ELF-1 (cell line): ENCODE data around the gene PADI3.
A peak's percentile ranks its signal among the peaks of the same experiment; 100 is the strongest.

Source experiments
- DNase-seq: peaks from one replicate; pipeline ENCODE4 v3.0.0-alpha.2; 2016; ENCODE audit warnings: low read depth, low spot score

The PADI3 gene

DNA sequence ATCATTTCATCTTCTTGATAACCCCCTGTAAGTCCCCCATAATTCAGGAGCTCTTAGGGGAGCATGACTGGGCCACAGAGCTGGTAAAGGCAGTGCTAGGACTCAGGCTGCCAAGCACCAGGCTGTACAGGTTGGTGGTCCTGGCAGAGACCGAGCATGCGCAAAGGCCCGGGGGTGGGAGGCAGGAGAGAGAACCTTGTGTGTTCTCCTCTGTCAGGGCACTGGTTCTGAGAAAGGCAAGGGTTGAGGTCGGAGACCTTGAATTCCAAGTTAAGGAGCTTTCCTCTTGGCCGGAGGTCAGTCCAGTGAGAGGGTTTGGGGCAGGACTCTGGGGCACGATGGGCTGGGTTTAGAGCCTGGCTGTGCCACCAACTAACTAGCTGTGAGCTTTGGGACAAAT is 23.2 kb downstream of the PADI3 start:
- DNase-seq: no peak

DNA sequence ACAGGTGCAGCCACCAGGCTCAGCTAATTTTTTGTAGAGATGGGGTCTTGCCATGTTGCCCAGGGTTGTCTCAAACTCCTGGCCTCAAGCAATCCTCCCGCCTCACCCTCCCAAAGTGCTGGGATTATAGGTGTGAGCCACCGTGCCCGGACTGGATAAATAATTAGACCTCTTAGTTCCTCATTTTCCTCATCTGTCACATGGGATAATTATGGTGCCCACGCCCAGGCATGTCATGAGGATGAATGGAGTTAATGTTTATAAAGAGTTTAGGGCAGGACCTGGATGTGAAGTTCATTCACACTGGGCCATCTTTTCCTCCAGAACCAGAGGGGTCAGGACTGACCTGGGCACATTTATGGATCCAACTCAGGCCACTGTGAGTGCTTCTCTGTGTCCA is 23.7 kb downstream of the PADI3 start:
- DNase-seq: no peak

DNA sequence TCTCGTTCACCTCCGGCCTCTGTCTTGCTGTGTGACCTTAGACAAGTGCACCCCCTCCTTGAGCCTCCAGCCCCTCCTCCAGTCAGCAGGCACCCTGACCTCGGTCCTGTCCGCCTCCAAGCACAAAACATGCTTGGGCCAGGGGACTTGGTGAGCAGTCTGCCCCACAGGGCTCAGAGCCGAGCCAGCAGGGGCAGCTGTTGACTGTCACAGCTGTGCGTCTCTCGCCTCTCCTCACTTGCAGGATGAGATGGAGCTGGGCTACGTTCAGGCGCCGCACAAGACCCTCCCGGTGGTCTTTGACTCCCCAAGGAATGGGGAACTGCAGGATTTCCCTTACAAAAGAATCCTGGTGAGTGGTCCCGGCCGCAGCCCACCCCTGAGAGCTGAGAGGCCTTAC is 24.2 kb downstream of the PADI3 start:
- DNase-seq: no peak

DNA sequence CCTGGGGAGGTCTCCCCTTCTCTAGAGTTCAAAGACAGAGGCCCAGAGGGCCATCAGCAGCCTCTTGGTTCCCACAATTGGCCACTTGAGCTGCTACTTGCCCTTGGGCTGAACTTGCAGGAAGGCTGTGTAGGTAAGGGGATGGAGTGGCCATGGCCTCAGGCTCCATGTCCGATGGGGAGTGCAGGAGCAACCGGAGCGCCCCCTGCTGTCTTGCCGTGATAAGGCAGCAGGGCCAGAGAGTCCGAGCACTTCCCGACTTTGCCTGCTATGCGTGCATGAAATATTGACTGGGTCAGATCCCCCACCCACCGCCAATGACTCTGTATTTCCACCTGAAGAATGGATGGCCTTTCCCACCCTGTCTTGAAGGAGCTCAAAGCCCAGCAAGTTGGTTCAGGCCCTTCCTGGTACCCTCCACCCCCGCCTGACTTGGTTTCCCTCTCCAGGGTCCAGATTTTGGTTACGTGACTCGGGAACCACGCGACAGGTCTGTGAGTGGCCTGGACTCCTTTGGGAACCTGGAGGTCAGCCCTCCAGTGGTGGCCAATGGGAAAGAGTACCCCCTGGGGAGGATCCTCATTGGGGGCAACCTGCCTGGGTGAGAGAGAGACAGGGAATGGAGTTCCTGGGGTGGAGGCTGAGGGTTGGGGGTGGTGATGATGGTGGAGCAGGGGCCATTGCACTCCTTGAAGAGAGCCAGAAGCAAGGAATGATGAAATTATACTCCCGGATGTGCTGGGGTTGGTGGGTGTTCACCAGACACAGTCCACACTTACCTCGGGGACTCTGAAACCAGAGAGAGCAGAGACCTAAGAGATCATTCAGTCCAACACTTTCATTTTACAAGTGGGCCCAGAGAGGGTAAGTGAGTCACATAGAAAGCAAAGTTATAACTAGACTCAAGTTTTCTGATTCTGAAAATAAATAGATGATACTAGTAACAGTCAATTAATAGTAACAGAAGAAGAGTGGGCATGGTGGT is 25.6 kb downstream of the PADI3 start:
- peak; percentile 83 for DNase-seq

DNA sequence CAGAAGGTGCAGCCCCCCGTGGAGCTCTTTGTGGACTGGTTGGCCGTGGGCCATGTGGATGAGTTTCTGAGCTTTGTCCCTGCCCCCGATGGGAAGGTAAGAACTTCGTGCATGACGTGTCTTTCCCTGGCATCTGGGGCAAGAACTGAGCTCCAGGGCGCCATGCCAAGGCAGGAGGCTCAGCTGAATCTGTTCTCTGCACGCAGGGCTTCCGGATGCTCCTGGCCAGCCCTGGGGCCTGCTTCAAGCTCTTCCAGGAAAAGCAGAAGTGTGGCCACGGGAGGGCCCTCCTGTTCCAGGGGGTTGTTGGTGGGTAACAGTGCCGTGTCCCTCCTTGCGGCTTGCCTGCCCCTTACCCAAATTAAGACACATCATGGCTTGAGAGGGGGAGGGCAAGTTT is 27.7 kb downstream of the PADI3 start:
- DNase-seq: no peak

DNA sequence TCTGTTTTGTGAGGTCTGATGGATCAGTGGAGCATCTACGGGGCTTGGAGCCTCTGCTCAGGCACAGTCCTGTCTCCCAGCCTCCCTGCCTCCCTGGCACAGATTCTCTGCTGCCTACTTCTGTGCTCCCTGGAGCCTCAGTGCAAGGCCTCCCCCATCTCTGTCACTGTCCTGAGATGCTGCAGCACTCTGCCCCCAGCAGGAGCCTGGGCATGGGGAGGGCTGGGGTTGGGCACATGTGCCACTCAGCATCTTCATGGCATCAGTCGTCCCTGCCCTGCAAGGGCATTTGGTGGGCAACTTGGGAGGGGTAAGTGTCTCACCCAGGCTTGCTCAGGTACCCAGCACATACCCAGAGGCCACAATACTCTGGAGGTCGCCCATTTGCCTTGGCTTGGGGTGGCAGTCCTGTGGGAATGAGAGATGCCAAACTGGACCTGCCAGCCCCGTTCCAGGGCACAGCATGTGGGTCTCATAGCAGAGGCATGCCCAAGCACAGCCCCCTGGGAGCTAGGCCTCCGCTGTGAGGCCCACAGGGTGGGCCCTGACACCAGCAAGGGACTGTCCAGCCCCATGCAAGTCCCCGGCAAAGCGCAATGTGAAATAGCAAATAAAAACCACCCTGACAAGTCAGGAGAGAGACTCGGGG is 28.7 kb downstream of the PADI3 start:
- DNase-seq: no peak

DNA sequence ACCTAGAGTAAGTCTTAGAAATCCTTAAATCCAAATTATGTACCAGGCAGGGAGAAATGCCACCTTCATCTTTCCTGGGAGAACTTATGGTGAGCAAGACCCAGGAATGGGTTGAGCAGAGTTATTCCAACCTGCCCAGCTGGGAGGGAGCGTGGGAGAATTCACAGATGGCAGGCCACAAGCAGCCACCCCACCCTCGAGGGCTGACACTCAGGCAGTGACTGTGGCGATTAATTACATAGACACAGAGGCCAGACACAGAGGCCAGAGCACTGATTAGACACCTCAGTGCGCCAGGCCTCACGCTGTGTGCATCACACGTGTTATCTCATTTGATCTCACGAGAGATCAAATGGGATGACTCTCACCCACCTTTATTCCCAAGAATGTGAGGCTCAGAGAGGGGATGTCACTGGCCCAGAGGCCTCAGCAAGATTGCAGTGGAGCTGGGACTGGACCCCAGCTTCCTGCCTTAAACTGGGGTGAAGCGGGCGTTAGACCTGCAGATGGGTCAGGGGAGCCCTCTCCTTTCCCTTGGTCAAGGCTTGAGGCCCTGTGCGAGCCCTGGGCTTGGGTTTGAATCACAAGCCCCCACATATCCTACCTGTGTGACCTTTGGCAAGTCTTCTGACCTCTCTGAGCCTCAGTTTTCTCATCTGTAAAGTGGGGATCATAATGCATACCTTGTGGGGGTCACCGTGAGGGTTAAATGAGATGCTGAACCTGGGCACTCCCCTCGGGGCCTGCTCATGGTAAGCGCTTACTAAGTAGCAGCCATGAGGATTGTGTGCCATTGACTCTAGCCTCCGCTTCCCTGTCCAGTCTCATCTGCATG is 30.3 kb downstream of the PADI3 start:
- DNase-seq: peak; percentile 18

DNA sequence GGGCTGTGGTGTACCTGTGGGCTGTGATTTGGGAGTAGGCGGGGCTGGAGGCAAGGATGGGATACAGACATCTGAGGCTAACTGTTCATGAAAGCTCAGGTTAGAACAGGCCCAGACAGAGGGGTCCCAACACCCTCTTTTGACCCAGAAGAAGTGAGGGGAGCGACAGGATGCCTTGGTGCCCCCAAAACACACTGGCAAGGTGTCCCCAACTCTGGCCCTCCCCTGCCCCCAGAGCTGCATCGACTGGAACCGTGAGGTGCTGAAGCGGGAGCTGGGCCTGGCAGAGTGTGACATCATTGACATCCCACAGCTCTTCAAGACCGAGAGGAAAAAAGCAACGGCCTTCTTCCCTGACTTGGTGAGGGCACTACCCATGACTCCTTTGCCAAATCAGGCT is 31.5 kb downstream of the PADI3 start:
- no peak for DNase-seq

DNA sequence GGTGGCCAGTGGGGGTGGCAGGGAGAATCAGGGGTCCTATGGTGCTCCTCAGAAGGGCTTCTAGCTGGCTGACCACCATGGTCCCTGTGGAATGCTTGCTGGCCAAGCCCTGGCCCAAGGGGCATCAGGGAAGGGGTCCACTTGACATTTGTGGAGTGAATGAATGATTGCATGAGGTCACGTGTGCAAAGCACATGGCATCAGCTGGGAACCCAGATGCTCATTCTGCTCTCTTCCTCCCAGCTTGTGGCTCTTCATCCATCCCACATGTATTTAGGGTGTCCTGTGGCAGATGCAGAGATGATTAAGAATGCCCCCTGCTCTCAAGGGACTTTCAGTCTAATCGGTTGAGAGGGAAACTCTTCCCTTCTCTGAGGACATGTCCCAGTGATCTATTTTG is 32.0 kb downstream of the PADI3 start:
- DNase-seq: no peak

DNA sequence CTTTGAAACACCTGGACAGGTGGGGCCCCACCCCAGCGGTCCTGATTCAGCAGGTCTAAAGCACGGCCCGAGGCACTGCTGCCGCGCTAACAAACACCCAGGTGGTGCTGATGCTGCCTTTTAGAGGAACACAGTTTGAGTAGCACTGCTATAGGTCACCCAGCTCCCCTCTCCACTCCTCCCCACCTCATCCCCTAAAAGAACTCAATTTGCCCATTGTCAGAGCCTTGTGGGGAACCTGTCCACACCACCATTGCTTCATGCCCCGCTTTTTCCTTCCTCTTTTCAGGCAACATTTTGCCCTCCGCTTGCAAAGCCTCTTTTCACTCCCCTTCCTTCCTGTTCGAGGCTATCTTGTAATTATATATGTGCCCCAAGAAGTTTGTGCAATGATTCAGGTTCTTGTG is 32.9 kb downstream of the PADI3 start:
- no peak for DNase-seq

DNA sequence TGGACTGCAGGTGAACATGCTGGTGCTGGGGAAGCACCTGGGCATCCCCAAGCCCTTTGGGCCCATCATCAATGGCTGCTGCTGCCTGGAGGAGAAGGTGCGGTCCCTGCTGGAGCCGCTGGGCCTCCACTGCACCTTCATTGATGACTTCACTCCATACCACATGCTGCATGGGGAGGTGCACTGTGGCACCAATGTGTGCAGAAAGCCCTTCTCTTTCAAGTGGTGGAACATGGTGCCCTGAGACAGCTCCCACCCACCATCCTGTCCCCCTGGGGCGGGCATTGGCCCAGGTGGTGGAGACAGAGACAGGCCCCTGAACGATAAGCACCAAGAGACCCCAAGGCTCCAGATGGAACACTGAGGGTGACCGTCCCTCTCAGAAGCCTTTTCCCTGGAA is 33.9 kb downstream of the PADI3 start:
- no peak for DNase-seq

DNA sequence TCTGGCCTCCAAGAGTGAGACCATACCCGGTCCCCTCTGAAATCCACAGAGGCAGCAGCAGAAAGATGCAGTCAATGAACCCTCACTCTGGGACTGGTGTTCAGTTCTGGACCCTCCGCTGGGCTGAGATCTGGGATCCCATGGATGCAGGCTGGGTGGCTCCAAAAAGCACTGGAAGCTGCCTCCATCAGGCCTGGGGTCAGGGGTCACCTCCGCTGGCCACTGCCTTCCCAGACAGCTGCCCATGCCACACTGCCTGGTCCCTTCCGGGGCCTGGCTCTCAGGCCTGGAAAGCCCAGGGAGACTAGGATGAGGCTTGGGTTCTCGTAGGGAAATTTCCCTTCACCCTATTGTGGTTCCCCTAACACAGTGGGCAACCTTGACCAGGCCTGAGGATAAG is 37.7 kb downstream of the PADI3 start:
- no peak for DNase-seq

DNA sequence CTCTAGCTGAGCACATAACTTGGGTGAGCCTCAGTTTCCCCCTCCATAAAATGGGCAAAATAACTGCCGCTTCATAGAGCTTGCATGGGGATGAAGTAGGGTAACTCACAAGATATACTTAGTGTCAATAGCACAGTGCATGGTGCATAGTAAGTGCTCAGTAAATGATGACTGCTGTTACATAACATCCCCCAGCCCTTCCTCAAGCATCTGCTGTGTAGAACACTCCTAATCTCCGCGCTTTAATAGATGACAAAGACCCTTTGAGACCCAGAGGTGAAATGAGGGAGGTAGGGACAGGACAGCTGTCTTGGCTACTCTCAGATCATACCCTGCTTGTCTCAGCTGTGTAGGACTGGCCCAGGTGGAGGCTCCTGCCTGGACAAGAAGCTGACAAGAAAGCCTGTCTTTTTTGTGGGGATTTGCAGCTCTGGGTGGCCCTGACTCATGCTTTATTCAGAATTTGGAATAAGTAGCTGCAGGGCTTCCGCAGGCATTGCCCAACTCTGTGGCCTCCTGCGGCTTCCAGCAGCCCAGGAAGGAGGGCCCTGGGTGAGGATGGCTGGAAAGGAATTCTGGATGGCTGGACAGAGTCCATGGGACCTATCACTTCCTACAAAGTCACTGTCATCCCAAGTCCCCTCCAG is 38.4 kb downstream of the PADI3 start:
- peak; percentile 21 for DNase-seq

DNA sequence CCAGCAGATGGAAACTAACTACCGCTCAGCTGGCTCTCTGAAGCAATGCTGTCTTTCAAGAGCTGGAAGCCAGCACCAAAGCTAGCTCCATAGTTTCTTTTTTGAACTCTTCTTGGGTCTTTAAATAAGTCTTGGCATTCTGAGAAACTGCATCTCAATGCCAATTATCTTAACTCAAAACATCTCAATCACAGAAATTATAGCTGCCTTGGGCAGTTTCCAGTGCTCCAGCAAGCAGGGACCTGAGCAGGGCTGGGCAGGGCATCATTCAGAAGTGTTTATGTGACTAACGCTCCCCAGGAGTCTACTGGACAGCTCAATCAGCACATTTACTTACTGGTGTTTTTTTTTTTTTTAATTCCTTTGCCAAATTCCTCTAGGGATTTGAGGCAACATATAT is 40.8 kb downstream of the PADI3 start:
- DNase-seq: no peak

DNA sequence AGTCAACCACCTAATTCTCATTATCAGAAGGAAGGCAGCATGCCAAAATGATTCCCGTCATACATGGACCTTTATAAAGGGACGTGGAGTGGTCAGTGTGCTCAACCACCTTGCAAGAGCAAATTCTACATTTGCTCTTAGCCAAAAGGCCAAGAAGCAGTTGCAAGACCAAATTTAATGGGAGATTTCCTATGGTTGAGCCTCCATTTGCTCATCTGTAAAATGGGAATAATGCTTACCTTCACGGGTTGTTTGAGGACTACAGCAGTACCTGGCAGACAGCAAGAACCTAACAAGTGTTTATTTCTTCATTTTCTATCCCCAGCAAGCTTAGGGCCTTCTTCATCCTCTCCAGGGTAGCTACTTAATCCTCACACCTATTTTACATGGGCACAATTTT is 41.7 kb downstream of the PADI3 start:
- DNase-seq: no peak

DNA sequence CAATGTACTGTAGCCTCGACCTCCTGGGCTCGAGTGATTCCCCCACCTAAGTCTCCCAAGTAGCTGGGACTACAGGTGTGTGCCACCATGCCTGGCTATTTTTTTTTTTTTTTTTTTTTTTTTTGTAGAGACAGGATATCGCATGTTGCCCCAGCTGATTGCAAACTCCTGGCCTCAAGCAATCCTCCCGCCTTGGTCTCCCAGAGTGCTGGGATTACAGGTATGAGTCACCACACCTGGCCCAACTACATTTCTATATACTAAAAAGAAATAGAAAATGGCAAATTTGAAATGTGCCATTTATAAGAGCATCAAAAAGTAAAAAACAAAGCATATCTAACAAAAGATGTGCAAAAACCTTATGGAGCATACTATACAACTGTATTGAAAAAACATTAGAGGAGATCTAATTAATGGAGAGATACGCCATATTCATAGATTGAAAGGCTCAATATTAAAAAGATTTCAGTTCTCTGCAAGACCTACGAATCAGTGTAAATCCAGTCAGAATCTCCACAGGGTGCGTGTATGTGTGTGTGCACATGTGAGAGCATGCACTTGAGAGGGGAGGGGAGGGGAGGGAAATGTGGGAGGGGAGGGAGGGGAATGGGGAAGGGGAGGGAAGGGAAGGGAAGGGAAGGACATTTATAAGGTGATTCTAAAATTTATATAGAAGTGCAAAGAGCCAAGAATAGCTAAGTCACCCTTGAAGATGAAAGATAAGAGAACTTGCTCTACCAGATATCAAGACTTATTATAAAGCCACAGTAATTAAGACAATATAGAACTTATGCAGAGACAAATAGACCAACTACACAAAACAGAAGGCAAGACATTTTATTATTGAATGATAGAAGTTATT is 43.6 kb downstream of the PADI3 start:
- no peak for DNase-seq

DNA sequence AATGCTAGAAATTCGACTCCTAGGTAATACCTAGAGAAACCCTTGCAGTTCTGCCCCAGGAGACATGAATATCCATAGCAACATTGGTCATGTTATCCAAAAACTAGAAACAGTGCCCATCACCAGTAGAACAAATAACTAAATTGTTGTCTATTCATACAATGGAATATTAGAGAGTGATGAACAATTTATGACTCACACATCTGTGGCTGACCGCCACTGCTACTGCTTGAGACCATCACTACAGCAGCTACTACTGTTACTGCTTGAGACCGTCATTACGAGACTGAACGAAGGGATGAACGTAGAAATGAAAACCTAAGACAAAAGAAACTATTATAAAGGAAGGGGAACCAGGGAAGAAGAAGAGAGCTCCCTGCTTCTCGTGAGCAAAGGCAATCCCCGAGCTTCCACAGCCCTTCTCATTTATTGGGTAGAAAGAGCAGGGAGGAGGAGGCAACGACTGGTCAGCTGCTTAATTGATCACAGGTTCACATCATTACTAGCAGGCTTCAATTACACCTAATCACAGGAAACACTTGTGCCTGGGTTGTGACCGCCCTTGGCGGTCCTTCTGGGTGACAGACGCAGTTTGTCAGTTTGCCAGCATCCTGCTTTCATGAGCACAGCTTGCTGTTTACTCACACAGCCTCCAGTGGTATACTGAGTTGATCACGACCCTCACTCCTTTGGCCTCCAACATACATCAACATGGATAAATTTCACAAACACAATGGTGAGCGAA is 45.0 kb downstream of the PADI3 start:
- DNase-seq: no peak

DNA sequence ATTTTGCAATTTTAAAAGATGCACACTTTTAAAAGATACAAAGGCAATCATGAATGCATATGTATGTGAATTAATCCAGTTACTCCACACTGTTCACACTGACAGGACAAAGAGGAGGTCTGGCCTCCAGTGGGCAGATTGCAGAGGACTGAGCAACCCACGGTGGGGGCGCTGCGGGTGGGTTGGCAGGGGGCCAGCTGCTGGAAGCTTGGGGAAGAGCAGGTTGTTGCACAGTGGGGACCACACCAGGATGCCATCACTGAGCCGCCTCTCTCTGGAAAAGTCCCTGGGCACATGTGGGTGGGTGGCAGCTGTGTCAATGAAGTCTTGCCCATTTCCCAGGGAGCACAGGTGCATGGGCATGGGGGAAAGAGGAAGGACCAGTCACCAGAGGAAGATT is 46.4 kb downstream of the PADI3 start:
- no peak for DNase-seq

DNA sequence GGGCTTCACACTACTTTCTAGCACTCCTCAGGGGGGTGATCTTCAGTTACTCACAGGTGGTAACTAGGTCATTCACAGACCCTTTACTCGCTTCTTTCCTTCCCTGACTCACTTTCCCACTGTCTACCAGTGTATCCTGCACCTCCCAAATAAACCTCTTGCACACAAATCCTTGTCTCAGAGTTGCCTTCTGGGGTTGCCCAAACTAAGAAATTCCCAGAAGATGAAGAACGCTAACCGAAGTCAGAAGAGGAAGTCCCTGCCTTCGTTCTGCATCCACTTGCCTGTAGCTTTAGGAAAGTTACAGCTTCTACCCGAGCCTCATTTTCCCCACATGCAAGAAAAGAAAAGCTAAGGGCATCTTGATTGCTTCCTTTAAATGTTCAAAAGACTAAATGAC is 47.2 kb downstream of the PADI3 start:
- no peak for DNase-seq

DNA sequence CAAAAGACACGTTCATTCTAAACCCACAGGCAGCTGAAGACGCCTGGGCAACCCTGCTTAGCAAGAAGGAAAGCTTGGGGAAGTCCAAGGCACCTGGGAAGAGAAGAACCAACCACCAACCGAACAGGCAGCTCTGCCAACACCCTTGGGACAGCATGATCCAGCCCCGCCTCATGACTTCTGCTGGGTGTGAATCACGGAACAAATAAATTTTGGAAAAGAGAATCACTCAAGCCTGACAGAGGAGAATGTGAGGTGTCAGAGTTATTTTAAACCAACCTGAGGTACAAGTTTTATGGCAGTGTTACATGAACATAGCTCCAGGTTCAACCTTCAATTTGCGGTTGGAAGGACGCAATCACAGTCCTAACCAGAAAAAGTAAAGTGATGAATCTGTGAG is 49.1 kb downstream of the PADI3 start:
- DNase-seq: no peak
